Measurements from ENCODE around the gene ATP5MC3. TPM values are rescaled to one million over a fixed set of nuclear protein-coding genes. Genes with fewer than 3 reads are reported as not detected.
A peak's percentile ranks its signal among the peaks of the same experiment; 100 is the strongest.

The ATP5MC3 gene
- total RNA-seq, 1 experiment from 2014 or later, result 254 TPM

DNA sequence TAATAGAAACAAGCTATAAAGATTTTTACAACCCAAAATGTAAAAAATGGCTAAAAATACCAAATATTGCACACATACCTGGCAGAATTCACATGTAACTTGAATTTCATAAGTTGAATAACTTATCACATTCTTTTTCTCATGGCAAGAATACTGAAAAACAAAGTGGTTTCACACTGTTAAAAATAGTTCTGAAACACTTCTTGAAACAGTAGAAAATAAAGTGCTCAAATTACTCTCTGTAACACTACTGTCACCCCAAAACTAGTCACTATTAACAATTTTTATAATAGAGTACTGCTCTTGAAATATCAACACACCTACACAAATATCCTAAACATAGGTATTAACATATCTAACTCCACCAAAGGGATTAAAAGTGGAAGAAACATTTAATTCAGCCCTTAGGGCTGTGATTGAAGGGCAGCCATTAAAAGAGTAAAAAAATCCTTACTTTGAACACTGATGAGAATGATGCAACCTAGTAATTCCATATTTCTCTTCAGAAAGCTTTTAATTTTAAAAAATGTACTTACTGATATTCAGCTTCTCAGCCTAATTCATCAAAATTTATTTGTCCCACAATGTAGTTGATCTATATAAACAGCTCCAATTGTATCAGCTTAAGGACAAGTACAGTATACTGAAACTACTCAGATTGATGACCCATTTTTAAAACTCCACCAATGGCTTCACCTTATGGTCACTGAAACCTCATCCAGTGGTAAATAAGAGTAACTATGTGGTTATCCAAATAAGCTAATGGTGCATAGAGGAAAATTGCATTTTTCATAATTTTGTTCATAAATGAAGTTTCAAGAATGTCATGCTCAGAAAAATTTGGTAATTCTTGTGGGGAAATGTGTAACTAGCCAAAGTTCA is 44.9 kb downstream of the ATP5MC3 start:
- H3K27ac ChIP-seq (ENCODE audit: low read length), result no peak overlapping the region
- no TSS peak for BruUV-seq (replicated peaks)
- H3K36me3 ChIP-seq (ENCODE audit: low read depth, low read length), result peaks cover 8% of the 10 kb centered on the region
- H3K79me2 ChIP-seq (ENCODE audit: low read length), result no peaks in the 10 kb centered on the region
- no peak overlapping the region for H3K4me3 ChIP-seq (ENCODE audit: low read length)
- ChIA-PET POLR2A (ENCODE audit: unreplicated experiment) (no interaction called here), CTCF (no interaction called here)
- no peaks in the 10 kb centered on the region for H3K27me3 ChIP-seq (ENCODE audit: low read length)
- TF ChIP-seq EZH2phosphoT487 (IDR thresholded peaks at IDR 0.05; ENCODE audit: borderline replicate concordance, low read length) (no peak), EZH2 (IDR thresholded peaks at IDR 0.05; ENCODE audit: low read length, unreplicated experiment) (no peak)
- TF ChIP-seq, protein P1, sequence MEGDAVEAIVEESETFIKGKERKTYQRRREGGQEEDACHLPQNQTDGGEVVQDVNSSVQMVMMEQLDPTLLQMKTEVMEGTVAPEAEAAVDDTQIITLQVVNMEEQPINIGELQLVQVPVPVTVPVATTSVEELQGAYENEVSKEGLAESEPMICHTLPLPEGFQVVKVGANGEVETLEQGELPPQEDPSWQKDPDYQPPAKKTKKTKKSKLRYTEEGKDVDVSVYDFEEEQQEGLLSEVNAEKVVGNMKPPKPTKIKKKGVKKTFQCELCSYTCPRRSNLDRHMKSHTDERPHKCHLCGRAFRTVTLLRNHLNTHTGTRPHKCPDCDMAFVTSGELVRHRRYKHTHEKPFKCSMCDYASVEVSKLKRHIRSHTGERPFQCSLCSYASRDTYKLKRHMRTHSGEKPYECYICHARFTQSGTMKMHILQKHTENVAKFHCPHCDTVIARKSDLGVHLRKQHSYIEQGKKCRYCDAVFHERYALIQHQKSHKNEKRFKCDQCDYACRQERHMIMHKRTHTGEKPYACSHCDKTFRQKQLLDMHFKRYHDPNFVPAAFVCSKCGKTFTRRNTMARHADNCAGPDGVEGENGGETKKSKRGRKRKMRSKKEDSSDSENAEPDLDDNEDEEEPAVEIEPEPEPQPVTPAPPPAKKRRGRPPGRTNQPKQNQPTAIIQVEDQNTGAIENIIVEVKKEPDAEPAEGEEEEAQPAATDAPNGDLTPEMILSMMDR (conservative IDR thresholded peaks at IDR 0.05; ENCODE audit: low read depth, low read length), result no peak
- H3K4me2 ChIP-seq (ENCODE audit: low read length), result no peak overlapping the region
- no peak overlapping the region for H2AFZ ChIP-seq (ENCODE audit: low read length)
- H3K4me1 ChIP-seq (ENCODE audit: insufficient read depth, low read length), result no peaks in the 10 kb centered on the region
- no peaks in the 10 kb centered on the region for H3F3A ChIP-seq (ENCODE audit: low read length, unreplicated experiment)
- intact Hi-C loops (cut with micrococcal nuclease), result no loop called here
- H4K20me1 ChIP-seq (ENCODE audit: low read length), result no peaks in the 10 kb centered on the region
- DNase-seq (no peak), ATAC-seq (no peak)
- no peaks in the 10 kb centered on the region for H3K9me2 ChIP-seq (replicated peaks; ENCODE audit: low read length)
- no peaks in the 10 kb centered on the region for H3K9me3 ChIP-seq (ENCODE audit: low read length)
- H3K9ac ChIP-seq (ENCODE audit: low read length), result no peak overlapping the region

DNA sequence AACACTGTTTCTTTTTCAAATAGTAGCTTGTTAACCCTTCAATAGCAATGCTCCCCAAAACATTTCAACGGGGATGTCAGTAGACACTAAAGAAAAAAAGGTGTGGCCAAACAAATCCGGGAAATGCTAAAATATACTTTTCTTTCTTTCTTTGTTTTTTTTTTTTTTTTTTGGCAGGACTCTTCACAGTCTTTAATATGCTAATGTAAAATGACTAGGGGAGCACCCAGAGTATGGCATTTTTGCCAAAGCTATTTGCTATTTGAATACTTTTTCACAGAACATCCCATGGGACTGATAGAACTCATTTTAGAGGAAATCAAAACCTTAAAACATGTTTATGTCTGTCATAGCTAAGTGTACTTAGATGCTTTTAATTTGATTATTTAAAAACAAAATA is 45.6 kb downstream of the ATP5MC3 start:
- intact Hi-C loops (cut with micrococcal nuclease), result no loop called here
- H4K20me1 ChIP-seq (ENCODE audit: low read length), result no peaks in the 10 kb centered on the region
- CTCF ChIA-PET, result no interaction called here
- peaks cover 8% of the 10 kb centered on the region for H3K36me3 ChIP-seq (ENCODE audit: low read depth, low read length)
- ATAC-seq (no peak), DNase-seq (no peak)
- H3K79me2 ChIP-seq (ENCODE audit: low read length), result no peaks in the 10 kb centered on the region
- H3F3A ChIP-seq (ENCODE audit: low read length, unreplicated experiment), result no peaks in the 10 kb centered on the region
- H3K4me3 ChIP-seq (ENCODE audit: low read length), result no peak overlapping the region
- POLR2A ChIA-PET (ENCODE audit: unreplicated experiment), result no interaction called here
- H3K4me2 ChIP-seq (ENCODE audit: low read length), result no peak overlapping the region
- no peak overlapping the region for H3K27ac ChIP-seq (ENCODE audit: low read length)
- no peaks in the 10 kb centered on the region for H3K9me2 ChIP-seq (replicated peaks; ENCODE audit: low read length)
- H2AFZ ChIP-seq (ENCODE audit: low read length), result no peak overlapping the region
- H3K9ac ChIP-seq (ENCODE audit: low read length), result no peak overlapping the region
- TF ChIP-seq, protein P1 (conservative IDR thresholded peaks at IDR 0.05; ENCODE audit: low read depth, low read length), result no peak
- TF ChIP-seq EZH2 (IDR thresholded peaks at IDR 0.05; ENCODE audit: low read length, unreplicated experiment) (no peak), EZH2phosphoT487 (IDR thresholded peaks at IDR 0.05; ENCODE audit: borderline replicate concordance, low read length) (no peak)
- BruUV-seq (replicated peaks), result no TSS peak
- H3K9me3 ChIP-seq (ENCODE audit: low read length), result no peaks in the 10 kb centered on the region
- H3K27me3 ChIP-seq (ENCODE audit: low read length), result no peaks in the 10 kb centered on the region
- H3K4me1 ChIP-seq (ENCODE audit: insufficient read depth, low read length), result no peaks in the 10 kb centered on the region

DNA sequence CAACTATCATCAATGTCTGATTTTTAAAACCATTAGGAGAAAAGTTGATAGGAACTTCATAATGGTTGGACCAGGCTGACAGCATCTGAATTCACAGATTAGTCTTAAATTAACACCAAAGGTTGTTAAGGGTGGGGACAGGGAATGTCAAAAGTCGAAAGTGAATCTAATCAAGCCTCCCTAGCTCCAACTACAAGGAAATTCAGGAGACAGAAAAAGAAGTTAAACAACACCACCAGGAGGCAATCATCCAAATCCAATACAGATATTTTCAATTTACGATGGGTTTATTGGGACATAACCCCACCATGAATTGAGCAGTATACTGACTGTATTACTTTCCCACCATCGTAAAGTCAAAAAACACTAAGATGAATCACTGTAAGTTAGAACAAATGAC is 46.3 kb downstream of the ATP5MC3 start:
- no peak overlapping the region for H3K27ac ChIP-seq (ENCODE audit: low read length)
- ChIA-PET CTCF (interaction anchor here (0.6 kb wide), 1 partner anchor 31 kb away, joined by 4 read pairs; no protein-coding TSS in a partner anchor), POLR2A (ENCODE audit: unreplicated experiment) (no interaction called here)
- H4K20me1 ChIP-seq (ENCODE audit: low read length), result 0 out of 2 replicates have a peak, but pooled peaks cover 4% of the 10 kb centered on the region
- H3K4me1 ChIP-seq (ENCODE audit: insufficient read depth, low read length), result no peaks in the 10 kb centered on the region
- H2AFZ ChIP-seq (ENCODE audit: low read length), result no peak overlapping the region
- no peak overlapping the region for H3K9ac ChIP-seq (ENCODE audit: low read length)
- intact Hi-C loops (cut with micrococcal nuclease), result no loop called here
- H3K9me2 ChIP-seq (replicated peaks; ENCODE audit: low read length), result no peaks in the 10 kb centered on the region
- peaks cover 8% of the 10 kb centered on the region for H3K36me3 ChIP-seq (ENCODE audit: low read depth, low read length)
- TSS peak; percentile 11 for BruUV-seq (replicated peaks)
- peak; percentile 5 for DNase-seq
- no peak for ATAC-seq
- H3F3A ChIP-seq (ENCODE audit: low read length, unreplicated experiment), result no peaks in the 10 kb centered on the region
- H3K9me3 ChIP-seq (ENCODE audit: low read length), result no peaks in the 10 kb centered on the region
- no peak for TF ChIP-seq EZH2 (IDR thresholded peaks at IDR 0.05; ENCODE audit: low read length, unreplicated experiment)
- TF ChIP-seq, protein P1 (conservative IDR thresholded peaks at IDR 0.05; ENCODE audit: low read depth, low read length), result peak; percentile 42; the same call in 1 of the 2 replicates
- no peak overlapping the region for H3K4me3 ChIP-seq (ENCODE audit: low read length)
- H3K79me2 ChIP-seq (ENCODE audit: low read length), result no peaks in the 10 kb centered on the region
- no peaks in the 10 kb centered on the region for H3K27me3 ChIP-seq (ENCODE audit: low read length)
- no peak overlapping the region for H3K4me2 ChIP-seq (ENCODE audit: low read length)

Measured in PC-3 (cell line).